Activated naive CD8-positive, alpha-beta T cell treated with anti-CD3 and anti-CD28 coated beads, Interleukin-2, amount 50 U/mL, for 24 hours (primary cell): ENCODE data around the gene SND1.

ENCODE experiments used
- ATAC-seq: fragments of 150-1000 bp; cut with Tn5 transposase; one replicate; pipeline ENCODE4 v1.10.0; 2021
- DNase-seq: peaks from one replicate; pipeline ENCODE4 v3.0.0; 2021
- H3K27ac Mint-ChIP-seq: one replicate; pipeline ENCODE4 v1.8.0; 2021; ENCODE audit warnings: mild to moderate bottlenecking, mixed read lengths
- H3K27me3 Mint-ChIP-seq: one replicate; pipeline ENCODE4 v1.8.0; 2021; ENCODE audit warnings: mixed read lengths
- H3K36me3 Mint-ChIP-seq: one replicate; pipeline ENCODE4 v1.8.0; 2021; ENCODE audit warnings: low read depth, mixed read lengths
- H3K4me1 Mint-ChIP-seq: one replicate; pipeline ENCODE4 v1.8.0; 2021; ENCODE audit warnings: mixed read lengths
- H3K4me3 Mint-ChIP-seq: one replicate; pipeline ENCODE4 v1.8.0; 2021; ENCODE audit warnings: mild to moderate bottlenecking, moderate library complexity, mixed read lengths
- H3K9me3 Mint-ChIP-seq: one replicate; pipeline ENCODE4 v1.8.0; 2021; ENCODE audit warnings: mixed read lengths

SND1 gene

GRCh38 chr7:127769696-127770400, 117.9 kb downstream of the SND1 start:
- DNase-seq (no peak), ATAC-seq (no peak)
- no peak overlapping the region for H3K4me3 Mint-ChIP-seq
- H3K4me1 Mint-ChIP-seq, result peaks cover 49% of the 10 kb centered on the region
- H3K36me3 Mint-ChIP-seq, result peaks cover 37% of the 10 kb centered on the region
- no peak overlapping the region for H3K27ac Mint-ChIP-seq
- H3K9me3 Mint-ChIP-seq, result peaks cover 3% of the 10 kb centered on the region
- H3K27me3 Mint-ChIP-seq, result no peaks in the 10 kb centered on the region

GRCh38 chr7:127770885-127771284, 118.9 kb downstream of the SND1 start:
- no peak for DNase-seq
- ATAC-seq, result no peak
- peaks cover 51% of the 10 kb centered on the region for H3K4me1 Mint-ChIP-seq
- H3K9me3 Mint-ChIP-seq, result no peaks in the 10 kb centered on the region
- no peak overlapping the region for H3K4me3 Mint-ChIP-seq
- H3K36me3 Mint-ChIP-seq, result peaks cover 28% of the 10 kb centered on the region
- no peaks in the 10 kb centered on the region for H3K27me3 Mint-ChIP-seq
- H3K27ac Mint-ChIP-seq, result no peak overlapping the region

DNA sequence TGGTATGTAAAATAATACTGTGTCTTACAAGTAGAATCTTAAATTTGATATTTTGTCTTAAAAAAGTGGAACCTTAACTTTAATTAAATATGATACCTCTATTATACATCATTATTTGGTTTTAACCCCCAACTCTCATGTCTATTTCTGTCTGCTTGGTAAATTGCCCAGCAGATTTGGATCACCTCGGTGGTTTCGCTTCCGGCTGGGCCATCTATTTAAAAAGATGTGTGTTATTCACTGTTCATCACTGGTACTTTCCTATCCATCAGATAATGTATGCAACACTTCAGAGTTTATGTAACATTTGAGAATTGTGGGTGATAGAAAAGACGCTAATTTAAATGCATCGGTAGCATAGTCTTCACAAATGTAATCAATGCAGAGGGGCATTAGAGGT, 119.7 kb downstream of the SND1 start:
- ATAC-seq (no peak), DNase-seq (no peak)
- no peaks in the 10 kb centered on the region for H3K9me3 Mint-ChIP-seq
- H3K4me3 Mint-ChIP-seq, result no peak overlapping the region
- H3K27me3 Mint-ChIP-seq, result no peaks in the 10 kb centered on the region
- H3K4me1 Mint-ChIP-seq, result peaks cover 47% of the 10 kb centered on the region
- H3K27ac Mint-ChIP-seq, result no peak overlapping the region
- H3K36me3 Mint-ChIP-seq, result peaks cover 22% of the 10 kb centered on the region

GRCh38 chr7:127776776-127777386, 124.9 kb downstream of the SND1 start:
- H3K9me3 Mint-ChIP-seq, result no peaks in the 10 kb centered on the region
- H3K27me3 Mint-ChIP-seq, result no peaks in the 10 kb centered on the region
- DNase-seq (no peak), ATAC-seq (no peak)
- H3K36me3 Mint-ChIP-seq, result peaks cover 24% of the 10 kb centered on the region
- no peak overlapping the region for H3K4me3 Mint-ChIP-seq
- H3K27ac Mint-ChIP-seq, result no peak overlapping the region
- H3K4me1 Mint-ChIP-seq, result peaks cover 29% of the 10 kb centered on the region

DNA sequence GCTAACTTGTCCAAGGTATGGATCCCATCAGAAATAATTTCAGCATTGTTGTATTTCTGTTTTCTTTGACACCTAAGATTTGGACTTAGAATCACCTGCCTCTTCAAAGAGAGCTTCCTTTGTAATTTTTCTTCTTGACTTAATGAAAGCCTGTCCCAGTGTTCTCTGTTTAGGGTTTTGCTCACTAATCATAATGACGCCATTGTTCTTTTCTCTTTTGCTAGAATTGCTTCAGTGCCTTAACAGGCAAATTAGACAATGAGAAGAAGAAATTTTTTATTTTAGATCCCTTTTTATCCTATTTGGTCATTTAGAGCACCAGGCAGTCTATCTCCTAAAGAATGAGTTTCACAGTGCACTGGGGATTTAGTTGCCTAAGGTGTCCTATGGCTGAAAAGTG, 128.5 kb downstream of the SND1 start:
- ATAC-seq (no peak), DNase-seq (no peak)
- Mint-ChIP-seq H3K4me3 (no peak overlapping the region), H3K27me3 (no peaks in the 10 kb centered on the region), H3K36me3 (peaks cover 31% of the 10 kb centered on the region), H3K4me1 (peaks cover 29% of the 10 kb centered on the region), H3K9me3 (no peaks in the 10 kb centered on the region), H3K27ac (no peak overlapping the region)

GRCh38 chr7:127781081-127781480, 129.1 kb downstream of the SND1 start:
- no peak overlapping the region for H3K27ac Mint-ChIP-seq
- ATAC-seq (no peak), DNase-seq (no peak)
- no peaks in the 10 kb centered on the region for H3K27me3 Mint-ChIP-seq
- H3K4me1 Mint-ChIP-seq, result peaks cover 28% of the 10 kb centered on the region
- peaks cover 33% of the 10 kb centered on the region for H3K36me3 Mint-ChIP-seq
- H3K4me3 Mint-ChIP-seq, result no peak overlapping the region
- H3K9me3 Mint-ChIP-seq, result no peaks in the 10 kb centered on the region

DNA sequence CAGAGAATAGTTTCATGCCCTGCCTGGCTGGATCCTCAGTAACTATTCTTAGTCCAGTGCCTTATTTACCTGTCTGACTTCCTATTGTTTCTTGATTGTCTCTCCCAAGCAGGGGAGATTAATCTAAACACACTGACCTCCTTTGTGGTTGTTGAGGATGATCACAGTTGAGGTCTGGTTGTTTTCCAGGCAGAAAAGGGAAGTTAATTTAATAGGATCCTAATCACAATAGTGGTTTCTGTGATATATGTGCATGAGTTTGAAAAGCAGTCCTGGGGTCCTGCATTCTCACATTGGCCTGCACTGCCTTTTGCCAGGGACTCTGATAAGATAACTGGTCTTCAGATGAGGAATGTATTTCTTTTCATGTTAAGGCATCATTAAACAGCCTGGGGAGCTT, 130.1 kb downstream of the SND1 start:
- DNase-seq (no peak), ATAC-seq (no peak)
- Mint-ChIP-seq H3K27ac (peak overlapping the region; percentile 29), H3K27me3 (no peaks in the 10 kb centered on the region), H3K4me3 (no peak overlapping the region), H3K9me3 (no peaks in the 10 kb centered on the region), H3K36me3 (peaks cover 37% of the 10 kb centered on the region), H3K4me1 (peaks cover 30% of the 10 kb centered on the region)

- Mint-ChIP-seq H3K9me3 (no peaks in the 10 kb centered on the region), H3K27me3 (no peaks in the 10 kb centered on the region), H3K4me3 (no peak overlapping the region), H3K4me1 (peaks cover 29% of the 10 kb centered on the region), H3K27ac (no peak overlapping the region), H3K36me3 (peaks cover 34% of the 10 kb centered on the region)
- no peak for DNase-seq
- peak; percentile 46 for ATAC-seq
Observed at GRCh38 chr7:127782654-127783559, 130.9 kb downstream of the SND1 start.

DNA sequence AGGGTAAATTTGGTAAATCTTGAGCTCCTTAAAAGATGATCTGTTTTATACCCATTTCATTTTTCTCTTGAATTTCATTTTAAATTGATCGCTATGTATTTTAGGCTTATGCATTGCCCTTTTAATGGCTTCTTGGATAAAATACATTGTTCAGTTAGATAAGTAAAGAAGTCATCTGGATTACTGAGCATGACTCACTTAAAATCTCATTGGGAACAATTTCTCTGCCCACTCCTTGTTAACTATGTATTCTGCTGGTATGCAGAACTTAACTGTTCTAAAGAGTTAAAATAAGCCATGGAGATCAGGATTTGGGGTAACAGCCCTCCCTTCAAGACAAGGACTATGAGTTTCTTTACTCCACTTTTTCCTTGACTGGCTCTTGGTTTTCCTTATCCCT, 134.2 kb downstream of the SND1 start:
- Mint-ChIP-seq H3K9me3 (no peaks in the 10 kb centered on the region), H3K4me3 (no peak overlapping the region), H3K27ac (no peak overlapping the region), H3K27me3 (no peaks in the 10 kb centered on the region), H3K4me1 (peaks cover 39% of the 10 kb centered on the region), H3K36me3 (peaks cover 41% of the 10 kb centered on the region)
- DNase-seq (no peak), ATAC-seq (no peak)

- ATAC-seq (no peak), DNase-seq (no peak)
- H3K4me1 Mint-ChIP-seq, result peaks cover 51% of the 10 kb centered on the region
- H3K36me3 Mint-ChIP-seq, result peaks cover 48% of the 10 kb centered on the region
- H3K4me3 Mint-ChIP-seq, result no peak overlapping the region
- H3K27ac Mint-ChIP-seq, result no peak overlapping the region
- H3K9me3 Mint-ChIP-seq, result no peaks in the 10 kb centered on the region
- H3K27me3 Mint-ChIP-seq, result no peaks in the 10 kb centered on the region
Observed at GRCh38 chr7:127789031-127789430, 137.0 kb downstream of the SND1 start.

DNA sequence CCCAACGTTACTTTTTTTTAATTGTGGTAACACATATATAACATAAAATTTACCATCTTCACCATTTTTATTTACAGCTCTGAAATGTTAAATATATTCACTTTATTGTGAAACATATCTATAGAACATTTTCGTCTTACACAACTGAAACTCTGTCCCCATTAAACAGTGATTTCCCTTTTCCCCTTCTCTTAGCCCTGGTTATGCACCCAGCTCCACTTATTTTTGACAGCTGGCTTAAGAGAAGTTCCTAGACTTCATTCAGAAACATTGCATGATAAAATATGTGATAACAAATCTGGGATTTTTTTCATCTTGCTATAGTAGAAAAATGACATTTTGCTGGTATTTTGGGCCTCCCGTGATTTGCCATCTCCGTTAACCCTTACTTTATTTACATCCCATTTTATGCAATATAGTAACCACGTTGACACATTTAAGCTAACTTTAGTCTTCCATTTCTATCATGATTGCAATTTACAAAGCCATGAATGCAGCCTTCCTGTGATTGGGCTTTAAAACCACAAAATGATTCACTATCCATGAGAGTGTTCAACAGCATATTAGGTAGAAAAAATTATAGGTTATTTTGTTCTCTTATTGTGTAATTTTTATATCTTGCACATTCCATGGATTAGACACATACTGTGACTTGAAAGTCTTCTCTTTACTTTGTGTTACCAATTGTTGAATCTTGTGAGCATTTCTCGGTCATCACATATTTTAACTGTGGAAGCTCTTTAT, 139.6 kb downstream of the SND1 start:
- H3K27ac Mint-ChIP-seq, result no peak overlapping the region
- peaks cover 46% of the 10 kb centered on the region for H3K4me1 Mint-ChIP-seq
- no peaks in the 10 kb centered on the region for H3K9me3 Mint-ChIP-seq
- ATAC-seq (peak; percentile 52), DNase-seq (no peak)
- peaks cover 37% of the 10 kb centered on the region for H3K36me3 Mint-ChIP-seq
- no peak overlapping the region for H3K4me3 Mint-ChIP-seq
- H3K27me3 Mint-ChIP-seq, result no peaks in the 10 kb centered on the region

DNA sequence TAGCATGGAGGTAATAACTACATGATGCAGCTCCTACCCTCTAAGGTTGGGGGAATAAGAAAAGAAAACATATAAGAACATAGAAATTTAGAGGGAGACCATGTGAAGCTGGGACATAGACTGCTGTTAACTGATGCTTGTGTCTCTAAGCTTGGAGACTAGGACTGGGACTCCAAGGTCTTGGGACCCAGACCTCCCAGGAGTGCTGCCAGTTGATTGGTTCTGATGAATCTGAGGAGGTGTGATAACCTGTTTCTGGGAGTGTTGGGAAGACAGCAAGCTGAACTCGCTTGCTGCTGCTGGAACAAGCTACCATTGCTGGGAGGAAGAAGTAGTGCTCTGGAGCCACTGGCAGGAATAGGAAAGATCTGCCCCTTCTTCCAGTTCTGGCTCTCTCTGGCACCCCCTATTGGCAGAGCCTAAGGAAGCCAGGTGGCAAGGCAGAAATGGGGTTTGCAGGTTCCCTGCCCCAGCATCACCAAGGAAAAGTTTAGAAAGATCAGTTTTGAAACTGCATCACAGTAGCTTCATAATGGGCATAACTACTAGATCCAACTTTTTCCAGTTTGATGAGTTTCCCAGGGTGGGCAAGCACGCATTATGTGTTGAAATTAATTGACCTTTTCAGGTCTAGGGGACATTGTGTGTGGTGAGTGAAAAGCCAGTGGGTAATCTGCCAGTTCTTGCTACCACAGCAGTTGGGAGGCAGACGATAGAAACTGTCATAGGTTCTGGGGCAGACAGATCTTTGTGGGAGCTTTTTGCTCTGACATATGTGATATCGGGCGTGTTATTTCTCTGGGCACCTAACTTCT, 140.7 kb downstream of the SND1 start:
- Mint-ChIP-seq H3K36me3 (peaks cover 34% of the 10 kb centered on the region), H3K27ac (peak overlapping the region; percentile 16), H3K27me3 (no peaks in the 10 kb centered on the region), H3K9me3 (no peaks in the 10 kb centered on the region), H3K4me1 (peaks cover 46% of the 10 kb centered on the region), H3K4me3 (no peak overlapping the region)
- ATAC-seq (peak; percentile 33), DNase-seq (peak; percentile 41)

DNA sequence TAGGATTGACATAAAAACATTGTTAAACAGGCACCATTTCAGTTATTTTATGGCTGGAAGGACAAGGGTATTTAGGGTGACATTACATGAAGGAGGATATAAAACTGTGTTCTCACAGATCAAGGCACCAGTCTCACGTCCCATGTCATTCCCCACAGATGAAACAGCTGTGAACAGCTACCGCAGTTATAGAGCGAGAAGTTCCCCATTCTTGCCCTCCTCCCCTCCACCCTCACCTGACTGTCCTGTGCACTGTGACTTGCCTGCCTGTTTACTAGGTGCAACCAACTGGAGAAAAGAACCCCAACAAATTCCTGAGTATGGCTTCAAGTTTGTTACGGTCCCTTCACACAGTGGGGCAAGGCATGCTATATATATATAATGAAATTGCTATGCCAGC, 141.6 kb downstream of the SND1 start:
- H3K36me3 Mint-ChIP-seq, result peaks cover 35% of the 10 kb centered on the region
- no peaks in the 10 kb centered on the region for H3K27me3 Mint-ChIP-seq
- DNase-seq (no peak), ATAC-seq (no peak)
- H3K4me3 Mint-ChIP-seq, result no peak overlapping the region
- H3K27ac Mint-ChIP-seq, result no peak overlapping the region
- H3K4me1 Mint-ChIP-seq, result peaks cover 48% of the 10 kb centered on the region
- H3K9me3 Mint-ChIP-seq, result no peaks in the 10 kb centered on the region

GRCh38 chr7:127794136-127794535, 142.1 kb downstream of the SND1 start:
- ATAC-seq, result no peak
- Mint-ChIP-seq H3K4me1 (peaks cover 46% of the 10 kb centered on the region), H3K4me3 (no peak overlapping the region), H3K9me3 (no peaks in the 10 kb centered on the region), H3K27me3 (no peaks in the 10 kb centered on the region), H3K27ac (no peak overlapping the region), H3K36me3 (peaks cover 32% of the 10 kb centered on the region)
- DNase-seq, result no peak
